HepG2 (cell line): ENCODE results near the gene ACE. TPM values are rescaled to one million over a fixed set of nuclear protein-coding genes. Genes with fewer than 3 reads are reported as not detected.

Experiments
- DZIP1 ChIP-seq: sonication (generic); formaldehyde crosslinking; IDR thresholded peaks from 2 replicates; pipeline ENCODE4 v1.5.0; 2020; ENCODE audit warnings: mild to moderate bottlenecking, missing genetic modification reagents
- IKZF1 ChIP-seq: fragments of 450-650 bp; IDR thresholded peaks from 2 replicates; pipeline ENCODE4 v1.7.1; 2016
- MAFG ChIP-seq: sonication (generic); formaldehyde crosslinking; IDR thresholded peaks from 2 replicates; pipeline ENCODE4 v1.5.1; 2020; ENCODE audit warnings: mild to moderate bottlenecking, missing genetic modification reagents
- NFIB ChIP-seq: sonication (generic); formaldehyde crosslinking; IDR thresholded peaks from 2 replicates; pipeline ENCODE4 v1.9.0; 2021; ENCODE audit warnings: missing genetic modification reagents, mild to moderate bottlenecking, borderline replicate concordance
- NR1H2 ChIP-seq: sonication (generic); formaldehyde crosslinking; IDR thresholded peaks from 2 replicates; pipeline ENCODE4 v1.8.1; 2022; ENCODE audit warnings: low read depth, missing genetic modification reagents, borderline replicate concordance
- RBAK ChIP-seq: sonication (generic); formaldehyde crosslinking; IDR thresholded peaks from 2 replicates; pipeline ENCODE4 v1.5.1; 2020; ENCODE audit warnings: mild to moderate bottlenecking, missing genetic modification reagents
- SNAPC5 ChIP-seq: sonication (generic); formaldehyde crosslinking; IDR thresholded peaks from 2 replicates; pipeline ENCODE4 v1.8.1; 2023; ENCODE audit warnings: mild to moderate bottlenecking, missing genetic modification reagents, borderline replicate concordance
- ZBTB2 ChIP-seq: sonication (generic); formaldehyde crosslinking; IDR thresholded peaks from 2 replicates; pipeline ENCODE4 v1.8.0; 2022; ENCODE audit warnings: low read depth, missing genetic modification reagents
- ZBTB43 ChIP-seq: sonication (generic); formaldehyde crosslinking; conservative IDR thresholded peaks from 2 replicates; pipeline ENCODE4 v1.4.0; 2020; ENCODE audit warnings: missing genetic modification reagents
- ZKSCAN5 ChIP-seq: sonication (generic); formaldehyde crosslinking; IDR thresholded peaks from 2 replicates; pipeline ENCODE4 v1.5.1; 2020; ENCODE audit warnings: mild to moderate bottlenecking, missing genetic modification reagents
- ZNF33B ChIP-seq: sonication (generic); formaldehyde crosslinking; IDR thresholded peaks from 2 replicates; pipeline ENCODE4 v1.5.1; 2020; ENCODE audit warnings: mild to moderate bottlenecking, missing genetic modification reagents
- ZNF761 ChIP-seq: sonication (generic); formaldehyde crosslinking; conservative IDR thresholded peaks from 2 replicates; pipeline ENCODE4 v1.4.0; 2020; ENCODE audit warnings: mild to moderate bottlenecking, missing genetic modification reagents
- ZNF772 ChIP-seq: sonication (generic); formaldehyde crosslinking; IDR thresholded peaks from 2 replicates; pipeline ENCODE4 v1.5.0; 2020; ENCODE audit warnings: mild to moderate bottlenecking, missing genetic modification reagents
- ZNF800 ChIP-seq: sonication (generic); formaldehyde crosslinking; IDR thresholded peaks from 2 replicates; pipeline ENCODE4 v1.4.0; 2020; ENCODE audit warnings: missing genetic modification reagents
- ZSCAN21 ChIP-seq: sonication (generic); formaldehyde crosslinking; IDR thresholded peaks from 2 replicates; pipeline ENCODE4 v1.8.0; 2022; ENCODE audit warnings: mild to moderate bottlenecking, missing genetic modification reagents, moderate library complexity, borderline replicate concordance
- polyA plus RNA-seq, 8 experiments: library from polyadenylated mRNA; depleted of rRNA in 3 of 8; stranded (reverse) in 7 of 8; unstranded in 1 of 8; fragments of >200 nt; fragmentation: Illumina TruSeq in 4 of 8; extraction: Trizol in 4 of 8; gene quantifications; 2 replicates each; pipeline versions ENCODE4 v1.2.1 to v1.2.3, GENCODE V29; 2011 to 2016; ENCODE audit warnings: low read depth in 4 of 8, missing spikeins in 1 of 8, mixed read lengths in 1 of 8; ENCODE audit not compliant: insufficient read depth in 1 of 8
- total RNA-seq, 5 experiments: library from RNA; depleted of rRNA; stranded (reverse); fragments of >200 nt; fragmentation: Illumina TruSeq; extraction: Trizol; gene quantifications; 2 replicates each; pipeline ENCODE4 v1.2.3, GENCODE V29; 2016; ENCODE audit warnings: low read depth in 1 of 5
- TF ChIP-seq, protein P1 (sequence below): sonication (generic); formaldehyde crosslinking; IDR thresholded peaks from 2 replicates; pipeline ENCODE4 v1.8.1; 2023; ENCODE audit warnings: missing genetic modification reagents, inconsistent platforms, borderline replicate concordance
- TF ChIP-seq, protein P2 (sequence below): fragments of 450-650 bp; IDR thresholded peaks from 2 replicates; pipeline ENCODE4 v1.6.1; 2017; ENCODE audit warnings: mild to moderate bottlenecking

The ACE gene
- total and polyA plus RNA-seq, 2 of the 13 experiments (the other 11 are each of a cell fraction or from before 2014, with no cell fraction given): 0.08 to 0.13 TPM

- TF ChIP-seq ZBTB2 (no peak), SNAPC5 (CRISPR knock-in tag) (no peak), ZNF33B (CRISPR knock-in tag) (no peak), ZNF761 (CRISPR knock-in tag) (no peak), NFIB (CRISPR knock-in tag) (0 out of 2 replicates have a peak, but pooled peaks have one; percentile 13), ZBTB43 (CRISPR knock-in tag) (no peak), MAFG (CRISPR knock-in tag) (peak; percentile 69), ZKSCAN5 (CRISPR knock-in tag) (no peak), ZNF772 (CRISPR knock-in tag) (no peak), ZSCAN21 (CRISPR knock-in tag) (no peak), DZIP1 (no peak), IKZF1 (no peak), RBAK (CRISPR knock-in tag) (no peak), ZNF800 (CRISPR knock-in tag) (no peak), NR1H2 (CRISPR knock-in tag) (no peak)
- TF ChIP-seq, protein P1, sequence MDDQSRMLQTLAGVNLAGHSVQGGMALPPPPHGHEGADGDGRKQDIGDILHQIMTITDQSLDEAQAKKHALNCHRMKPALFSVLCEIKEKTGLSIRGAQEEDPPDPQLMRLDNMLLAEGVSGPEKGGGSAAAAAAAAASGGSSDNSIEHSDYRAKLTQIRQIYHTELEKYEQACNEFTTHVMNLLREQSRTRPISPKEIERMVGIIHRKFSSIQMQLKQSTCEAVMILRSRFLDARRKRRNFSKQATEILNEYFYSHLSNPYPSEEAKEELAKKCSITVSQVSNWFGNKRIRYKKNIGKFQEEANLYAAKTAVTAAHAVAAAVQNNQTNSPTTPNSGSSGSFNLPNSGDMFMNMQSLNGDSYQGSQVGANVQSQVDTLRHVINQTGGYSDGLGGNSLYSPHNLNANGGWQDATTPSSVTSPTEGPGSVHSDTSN: no peak
- TF ChIP-seq, protein P2, sequence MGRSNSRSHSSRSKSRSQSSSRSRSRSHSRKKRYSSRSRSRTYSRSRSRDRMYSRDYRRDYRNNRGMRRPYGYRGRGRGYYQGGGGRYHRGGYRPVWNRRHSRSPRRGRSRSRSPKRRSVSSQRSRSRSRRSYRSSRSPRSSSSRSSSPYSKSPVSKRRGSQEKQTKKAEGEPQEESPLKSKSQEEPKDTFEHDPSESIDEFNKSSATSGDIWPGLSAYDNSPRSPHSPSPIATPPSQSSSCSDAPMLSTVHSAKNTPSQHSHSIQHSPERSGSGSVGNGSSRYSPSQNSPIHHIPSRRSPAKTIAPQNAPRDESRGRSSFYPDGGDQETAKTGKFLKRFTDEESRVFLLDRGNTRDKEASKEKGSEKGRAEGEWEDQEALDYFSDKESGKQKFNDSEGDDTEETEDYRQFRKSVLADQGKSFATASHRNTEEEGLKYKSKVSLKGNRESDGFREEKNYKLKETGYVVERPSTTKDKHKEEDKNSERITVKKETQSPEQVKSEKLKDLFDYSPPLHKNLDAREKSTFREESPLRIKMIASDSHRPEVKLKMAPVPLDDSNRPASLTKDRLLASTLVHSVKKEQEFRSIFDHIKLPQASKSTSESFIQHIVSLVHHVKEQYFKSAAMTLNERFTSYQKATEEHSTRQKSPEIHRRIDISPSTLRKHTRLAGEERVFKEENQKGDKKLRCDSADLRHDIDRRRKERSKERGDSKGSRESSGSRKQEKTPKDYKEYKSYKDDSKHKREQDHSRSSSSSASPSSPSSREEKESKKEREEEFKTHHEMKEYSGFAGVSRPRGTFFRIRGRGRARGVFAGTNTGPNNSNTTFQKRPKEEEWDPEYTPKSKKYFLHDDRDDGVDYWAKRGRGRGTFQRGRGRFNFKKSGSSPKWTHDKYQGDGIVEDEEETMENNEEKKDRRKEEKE: no peak
Observed at GRCh38 chr17:63434951-63435571, 41.8 kb upstream of the ACE start (continued).
